WERI-Rb-1 (cell line): Measurements from ENCODE around the gene PDZRN4.
"Not testable (repeated sequence)": the region's sequence is repeated elsewhere in the genome, so short reads cannot be mapped to it uniquely, and the experiment has no call there.

ENCODE experiments used
- DNase-seq: peaks from one replicate; pipeline ENCODE4 v3.0.0-alpha.2; 2020
- H3K27ac ChIP-seq: fragments of 250-450 bp; sonication (Bioruptor Pico); 2 replicates; pipeline ENCODE4 v1.5.1; 2020; ENCODE audit warnings: mild to moderate bottlenecking, moderate library complexity
- H3K27me3 ChIP-seq: fragments of 250-450 bp; sonication (Bioruptor Pico); 2 replicates; pipeline ENCODE4 v1.5.1; 2021; ENCODE audit warnings: mild to moderate bottlenecking, low read depth, moderate library complexity; ENCODE audit not compliant: insufficient read depth, severe bottlenecking
- H3K36me3 ChIP-seq: fragments of 250-450 bp; sonication (Bioruptor Pico); 2 replicates; pipeline ENCODE4 v1.5.1; 2020; ENCODE audit warnings: mild to moderate bottlenecking, moderate library complexity
- H3K4me3 ChIP-seq: 2 replicates; pipeline ENCODE4 v1.5.1; 2011; ENCODE audit warnings: low read depth, mild to moderate bottlenecking, control low read depth, low read length
- H3K9me3 ChIP-seq: fragments of 250-450 bp; sonication (Bioruptor Pico); 2 replicates; pipeline ENCODE4 v1.5.1; 2021; ENCODE audit warnings: mild to moderate bottlenecking, moderate library complexity; ENCODE audit not compliant: severe bottlenecking
- CTCF ChIP-seq: IDR thresholded peaks from 2 replicates; pipeline ENCODE4 v1.5.1; 2011; ENCODE audit warnings: low read depth, mild to moderate bottlenecking, control low read depth, inconsistent platforms, low read length

PDZRN4 gene

GRCh38 chr12:41189395-41190251 lies 1.5 kb downstream of the PDZRN4 start:
- Histone ChIP-seq H3K4me3 (peak overlapping the region; percentile 18), H3K9me3 (no peaks in the 10 kb centered on the region), H3K27me3 (peaks cover 30% of the 10 kb centered on the region), H3K36me3 (no peaks in the 10 kb centered on the region), H3K27ac (no peak overlapping the region)
- no peak for DNase-seq
- no peak for TF ChIP-seq CTCF

GRCh38 chr12:41190338-41190737 lies 2.2 kb downstream of the PDZRN4 start:
- Histone ChIP-seq H3K4me3 (no peak overlapping the region), H3K9me3 (no peaks in the 10 kb centered on the region), H3K36me3 (no peaks in the 10 kb centered on the region), H3K27me3 (peaks cover 30% of the 10 kb centered on the region), H3K27ac (no peak overlapping the region)
- peak; percentile 71 for TF ChIP-seq CTCF
- peak; percentile 33 for DNase-seq

GRCh38 chr12:41191549-41191948 lies 3.4 kb downstream of the PDZRN4 start:
- not testable (repeated sequence) for H3K4me3 ChIP-seq, DNase-seq, H3K9me3 ChIP-seq, H3K27ac ChIP-seq, H3K36me3 ChIP-seq
- H3K27me3 ChIP-seq, result peaks cover 30% of the 10 kb centered on the region

- no peak for DNase-seq
- TF ChIP-seq CTCF, result no peak
- Histone ChIP-seq H3K4me3 (no peak overlapping the region), H3K27ac (no peak overlapping the region), H3K27me3 (peaks cover 18% of the 10 kb centered on the region), H3K9me3 (no peaks in the 10 kb centered on the region), H3K36me3 (no peaks in the 10 kb centered on the region)
These were observed 5.2 kb downstream of the PDZRN4 start for GRCh38 chr12:41193311-41193710.

- Histone ChIP-seq H3K9me3 (no peaks in the 10 kb centered on the region), H3K36me3 (no peaks in the 10 kb centered on the region), H3K4me3 (no peak overlapping the region), H3K27ac (no peak overlapping the region), H3K27me3 (no peaks in the 10 kb centered on the region)
- peak; percentile 68 for DNase-seq
- no peak for TF ChIP-seq CTCF
These were observed 13.9 kb downstream of the PDZRN4 start for GRCh38 chr12:41202051-41202450.

- no peak for DNase-seq
- no peaks in the 10 kb centered on the region for H3K27me3 ChIP-seq
- H3K4me3 ChIP-seq, result no peak overlapping the region
- no peaks in the 10 kb centered on the region for H3K36me3 ChIP-seq
- no peaks in the 10 kb centered on the region for H3K9me3 ChIP-seq
- TF ChIP-seq CTCF, result no peak
- H3K27ac ChIP-seq, result no peak overlapping the region
These were observed 17.1 kb downstream of the PDZRN4 start for GRCh38 chr12:41205070-41205709.
